Activated CD8-positive, alpha-beta memory T cell treated with anti-CD3 and anti-CD28 coated beads, Interleukin-2, amount 50 U/mL, for 1 hour (primary cell): Measurements from ENCODE around the gene FARP1.

Experiments used
- DNase-seq: peaks from one replicate; pipeline ENCODE4 v3.0.0-alpha.2; 2020; ENCODE audit errors: extremely low read depth

Gene FARP1

GRCh38 chr13:98133946-98134345, 8.9 kb upstream of the FARP1 start:
- DNase-seq = no peak

- DNase-seq = no peak
These were observed 8.0 kb upstream of the FARP1 start for GRCh38 chr13:98134901-98135300.

- DNase-seq = no peak
These were observed 1.8 kb upstream of the FARP1 start for GRCh38 chr13:98141091-98141490.

- DNase-seq = no peak
These were observed 1.1 kb upstream of the FARP1 start for GRCh38 chr13:98141509-98142379.

- no peak for DNase-seq
These were observed 261 bp downstream of the FARP1 start for GRCh38 chr13:98143157-98143553.

- DNase-seq = no peak
These were observed 720 bp downstream of the FARP1 start for GRCh38 chr13:98143601-98144026.

GRCh38 chr13:98144027-98144741, 1.3 kb downstream of the FARP1 start:
- DNase-seq = no peak

- DNase-seq = no peak
These were observed 2.0 kb downstream of the FARP1 start for GRCh38 chr13:98144801-98145350.

- DNase-seq = no peak
These were observed 4.6 kb downstream of the FARP1 start for GRCh38 chr13:98147521-98147920.

- no peak for DNase-seq
These were observed 8.1 kb downstream of the FARP1 start for GRCh38 chr13:98150832-98151479.

- DNase-seq = no peak
These were observed 12.7 kb downstream of the FARP1 start for GRCh38 chr13:98155475-98156109.

GRCh38 chr13:98156259-98156658, 13.4 kb downstream of the FARP1 start:
- DNase-seq = no peak

- DNase-seq = no peak
These were observed 14.3 kb downstream of the FARP1 start for GRCh38 chr13:98157188-98157587.

GRCh38 chr13:98157609-98158008, 14.7 kb downstream of the FARP1 start:
- DNase-seq = no peak

GRCh38 chr13:98158172-98158899, 15.4 kb downstream of the FARP1 start:
- no peak for DNase-seq

GRCh38 chr13:98162935-98163334, 20.0 kb downstream of the FARP1 start:
- no peak for DNase-seq

- DNase-seq = no peak
These were observed 26.4 kb downstream of the FARP1 start for GRCh38 chr13:98169331-98169730.

GRCh38 chr13:98171900-98172589, 29.2 kb downstream of the FARP1 start:
- no peak for DNase-seq

GRCh38 chr13:98172590-98173422, 29.9 kb downstream of the FARP1 start:
- DNase-seq = no peak
